ENCODE results near the gene SFTPA2.

- no peak for TF ChIP-seq CTCF (IDR thresholded peaks at IDR 0.05; ENCODE audit: low read depth, low read length, missing input control)
- no peak for TF ChIP-seq SP1 (IDR thresholded peaks at IDR 0.05)
- TF ChIP-seq ZBTB33 (IDR thresholded peaks at IDR 0.05), result no peak
- no peak for TF ChIP-seq MAX (IDR thresholded peaks at IDR 0.05)
- TF ChIP-seq YY1 (IDR thresholded peaks at IDR 0.05), result no peak
- no peak for TF ChIP-seq TAF1 (conservative IDR thresholded peaks at IDR 0.05)
- no peak for TF ChIP-seq JUND (IDR thresholded peaks at IDR 0.05)
- no peak for TF ChIP-seq REST (IDR thresholded peaks at IDR 0.05)
- TF ChIP-seq RAD21 (IDR thresholded peaks at IDR 0.05), result no peak
- no peak for TF ChIP-seq GABPA (IDR thresholded peaks at IDR 0.05 in 1 of 2, conservative IDR thresholded peaks at IDR 0.05 in 1 of 2)
- no peak for TF ChIP-seq HNF4G (IDR thresholded peaks at IDR 0.05)
- no peak for TF ChIP-seq ATF3 (IDR thresholded peaks at IDR 0.05)
Observed at GRCh38 chr10:79542626-79543025, 17.6 kb downstream of the SFTPA2 start.
